Left renal cortex interstitium (tissue), 4 donors: ENCODE data around the gene CHORDC1. TPM values are rescaled to one million over a fixed set of nuclear protein-coding genes. Genes with fewer than 3 reads are reported as not detected.

Source experiments
- polyA plus RNA-seq, 4 donors: library from polyadenylated mRNA; unstranded; fragments of 120-200 nt; gene quantifications; one replicate each; pipeline ENCODE4 v1.2.1, GENCODE V29; 2013; ENCODE audit not compliant: insufficient read length in 4 of 4

The CHORDC1 gene
- polyA plus RNA-seq, 4 donors: 39.7 to 68.1 (median 51.3) TPM

Other genes starting within 250 kb of the CHORDC1 start
- not detected for gene TRIM49C, start 191.9 kb downstream of the CHORDC1 start, polyA plus RNA-seq
- not detected for gene UBTFL1, start 137.1 kb downstream of the CHORDC1 start, polyA plus RNA-seq
- 10 to 100 TPM; 22.7 to 33.7 (median 26.1) TPM for gene NAALAD2, start 88.4 kb downstream of the CHORDC1 start, polyA plus RNA-seq